BLaER1 treated with 17β-estradiol and CSF1 and Interleukin-3, amounts not matched to agents 10 nM and 100 nM (cell line): Measurements from ENCODE around the gene MAP2K5.

Experiments
- H3K27ac ChIP-seq, 11 experiments: shearing (Covaris generic); formaldehyde crosslinking; 2 replicates each; pipeline ENCODE4 v1.8.1; 2022
- H3K27me3 ChIP-seq, 11 experiments: shearing (Covaris generic); formaldehyde crosslinking; 2 replicates each; pipeline ENCODE4 v1.8.1; 2022
- H3K36me3 ChIP-seq, 11 experiments: shearing (Covaris generic); formaldehyde crosslinking; 2 replicates each; pipeline ENCODE4 v1.8.1; 2022
- H3K4me1 ChIP-seq, 10 experiments: shearing (Covaris generic); formaldehyde crosslinking; 2 replicates each; pipeline ENCODE4 v1.8.1; 2022
- H3K4me2 ChIP-seq, 11 experiments: shearing (Covaris generic); formaldehyde crosslinking; 2 replicates each; pipeline ENCODE4 v1.8.1; 2022
- H3K4me3 ChIP-seq, 10 experiments: shearing (Covaris generic); formaldehyde crosslinking; 2 replicates each; pipeline ENCODE4 v1.8.1; 2022
- H3K9ac ChIP-seq, 11 experiments: shearing (Covaris generic); formaldehyde crosslinking; 2 replicates each; pipeline ENCODE4 v1.8.1; 2022
- H3K9me3 ChIP-seq, 11 experiments: shearing (Covaris generic); formaldehyde crosslinking; replicated peaks in 1 of 11; 2 replicates each; pipeline ENCODE4 v1.8.1; 2022
- H4K20me1 ChIP-seq, 11 experiments: shearing (Covaris generic); formaldehyde crosslinking; 2 replicates each; pipeline ENCODE4 v1.8.1; 2022
- Cebpa-rat ChIP-seq, 11 experiments: shearing (Covaris generic); IDR thresholded peaks; 2 replicates each; pipeline ENCODE4 v1.8.1; 2022

Gene MAP2K5

GRCh38 chr15:67807836-67808235, 265.3 kb downstream of the MAP2K5 start:
- H3K9me3 ChIP-seq, result no peaks in the 10 kb centered on the region
- no peak overlapping the region for H3K27ac ChIP-seq
- H3K36me3 ChIP-seq, result peaks cover 0 to 12% (median 0%) of the 10 kb centered on the region in 11 experiments; a peak in 2 of 22 replicates
- peaks cover 0 to 29% (median 0%) of the 10 kb centered on the region in 11 experiments; a peak in 2 of 22 replicates for H4K20me1 ChIP-seq
- no peak overlapping the region for H3K4me2 ChIP-seq
- no peaks in the 10 kb centered on the region for H3K27me3 ChIP-seq
- H3K9ac ChIP-seq, result no peak overlapping the region
- H3K4me1 ChIP-seq, result peaks cover 26 to 71% (median 62%) of the 10 kb centered on the region in 10 experiments
- no peak overlapping the region for H3K4me3 ChIP-seq
- no peak for TF ChIP-seq Cebpa-rat (IDR thresholded peaks at IDR 0.05)

- Histone ChIP-seq H3K27ac (no peak overlapping the region), H3K27me3 (no peaks in the 10 kb centered on the region), H3K9ac (no peak overlapping the region), H4K20me1 (peaks cover 0 to 32% (median 0%) of the 10 kb centered on the region in 11 experiments; a peak in 2 of 22 replicates), H3K9me3 (no peaks in the 10 kb centered on the region), H3K4me1 (peaks cover 26 to 62% (median 53%) of the 10 kb centered on the region in 10 experiments), H3K4me2 (no peak overlapping the region), H3K4me3 (no peak overlapping the region), H3K36me3 (peaks cover 0 to 12% (median 0%) of the 10 kb centered on the region in 11 experiments; a peak in 2 of 22 replicates)
- no peak for TF ChIP-seq Cebpa-rat (IDR thresholded peaks at IDR 0.05)
Measured at GRCh38 chr15:67808821-67809220, 266.3 kb downstream of the MAP2K5 start.

GRCh38 chr15:67809441-67809840, 266.9 kb downstream of the MAP2K5 start:
- H4K20me1 ChIP-seq, result peaks cover 0 to 30% (median 0%) of the 10 kb centered on the region in 11 experiments; a peak in 2 of 22 replicates
- H3K27me3 ChIP-seq, result no peaks in the 10 kb centered on the region
- TF ChIP-seq Cebpa-rat (IDR thresholded peaks at IDR 0.05), result no peak
- no peak overlapping the region for H3K4me2 ChIP-seq
- no peak overlapping the region for H3K9ac ChIP-seq
- H3K4me1 ChIP-seq, result peaks cover 20 to 56% (median 46%) of the 10 kb centered on the region in 10 experiments
- no peaks in the 10 kb centered on the region for H3K9me3 ChIP-seq
- no peak overlapping the region for H3K4me3 ChIP-seq
- peaks cover 0 to 12% (median 0%) of the 10 kb centered on the region in 11 experiments; a peak in 2 of 22 replicates for H3K36me3 ChIP-seq
- H3K27ac ChIP-seq, result no peak overlapping the region

- no peak overlapping the region for H3K4me3 ChIP-seq
- peaks cover 0 to 28% (median 0%) of the 10 kb centered on the region in 11 experiments; a peak in 2 of 22 replicates for H4K20me1 ChIP-seq
- H3K27ac ChIP-seq, result no peak overlapping the region
- no peaks in the 10 kb centered on the region for H3K27me3 ChIP-seq
- TF ChIP-seq Cebpa-rat (IDR thresholded peaks at IDR 0.05), result no peak
- peaks cover 0 to 2% (median under 1%) of the 10 kb centered on the region in 11 experiments; a peak in 5 of 22 replicates for H3K9me3 ChIP-seq
- no peak overlapping the region for H3K9ac ChIP-seq
- H3K4me1 ChIP-seq, result peaks cover 16 to 52% (median 42%) of the 10 kb centered on the region in 10 experiments
- H3K36me3 ChIP-seq, result peaks cover 0 to 12% (median 0%) of the 10 kb centered on the region in 11 experiments; a peak in 2 of 22 replicates
- no peak overlapping the region for H3K4me2 ChIP-seq
Measured at GRCh38 chr15:67809866-67810265, 267.4 kb downstream of the MAP2K5 start.

GRCh38 chr15:67812241-67812644, 269.7 kb downstream of the MAP2K5 start:
- H3K27me3 ChIP-seq, result no peaks in the 10 kb centered on the region; a peak in 3 of 22 replicates
- H3K27ac ChIP-seq, result no peak overlapping the region
- H3K9ac ChIP-seq, result no peak overlapping the region
- peaks cover 0 to 28% (median 20%) of the 10 kb centered on the region in 10 experiments; a peak in 16 of 20 replicates for H3K4me1 ChIP-seq
- H4K20me1 ChIP-seq, result peaks cover 0 to 13% (median 0%) of the 10 kb centered on the region in 11 experiments; a peak in 1 of 22 replicates
- peaks cover 7 to 23% (median 14%) of the 10 kb centered on the region in 11 experiments; a peak in 20 of 22 replicates for H3K9me3 ChIP-seq
- peaks cover 0 to 12% (median 6%) of the 10 kb centered on the region in 11 experiments; a peak in 8 of 22 replicates for H3K36me3 ChIP-seq
- H3K4me2 ChIP-seq, result peak overlapping the region in 9 of 11 experiments; percentile 33 to 74 (median 59); a peak in 17 of 22 replicates
- TF ChIP-seq Cebpa-rat (IDR thresholded peaks at IDR 0.05), result no peak
- H3K4me3 ChIP-seq, result no peak overlapping the region

GRCh38 chr15:67813104-67813634, 270.7 kb downstream of the MAP2K5 start:
- H3K4me3 ChIP-seq, result no peak overlapping the region
- no peak overlapping the region for H3K9ac ChIP-seq
- TF ChIP-seq Cebpa-rat (IDR thresholded peaks at IDR 0.05), result no peak
- no peak overlapping the region for H3K27ac ChIP-seq
- peaks cover 1 to 9% (median 7%) of the 10 kb centered on the region in 11 experiments; a peak in 21 of 22 replicates for H3K27me3 ChIP-seq
- H3K4me1 ChIP-seq, result peaks cover 0 to 28% (median 20%) of the 10 kb centered on the region in 10 experiments; a peak in 16 of 20 replicates
- peaks cover 0 to 9% (median 6%) of the 10 kb centered on the region in 11 experiments; a peak in 7 of 22 replicates for H3K36me3 ChIP-seq
- H3K9me3 ChIP-seq, result peaks cover 7 to 25% (median 14%) of the 10 kb centered on the region in 11 experiments; a peak in 20 of 22 replicates
- H4K20me1 ChIP-seq, result peaks cover 0 to 16% (median 0%) of the 10 kb centered on the region in 11 experiments; a peak in 1 of 22 replicates
- H3K4me2 ChIP-seq, result no peak overlapping the region

GRCh38 chr15:67815036-67815592, 272.6 kb downstream of the MAP2K5 start:
- H3K27me3 ChIP-seq, result peaks cover 19 to 28% (median 26%) of the 10 kb centered on the region in 11 experiments
- H3K4me2 ChIP-seq, result no peak overlapping the region
- no peak overlapping the region for H3K27ac ChIP-seq
- no peak overlapping the region for H3K9ac ChIP-seq
- no peak overlapping the region for H3K4me3 ChIP-seq
- H3K36me3 ChIP-seq, result peaks cover 0 to 9% (median 4%) of the 10 kb centered on the region in 11 experiments; a peak in 6 of 22 replicates
- TF ChIP-seq Cebpa-rat (IDR thresholded peaks at IDR 0.05), result no peak
- peaks cover 0 to 29% (median 0%) of the 10 kb centered on the region in 11 experiments; a peak in 4 of 22 replicates for H4K20me1 ChIP-seq
- peaks cover 7 to 32% (median 18%) of the 10 kb centered on the region in 11 experiments; a peak in 21 of 22 replicates for H3K9me3 ChIP-seq
- H3K4me1 ChIP-seq, result peaks cover 0 to 28% (median 20%) of the 10 kb centered on the region in 10 experiments; a peak in 16 of 20 replicates

- Histone ChIP-seq H4K20me1 (peaks cover 0 to 43% (median 5%) of the 10 kb centered on the region in 11 experiments; a peak in 8 of 22 replicates), H3K9me3 (peaks cover 7 to 45% (median 26%) of the 10 kb centered on the region in 11 experiments), H3K4me3 (no peak overlapping the region), H3K27me3 (peaks cover 35 to 43% (median 41%) of the 10 kb centered on the region in 11 experiments), H3K27ac (no peak overlapping the region), H3K36me3 (peaks cover 0 to 9% (median 4%) of the 10 kb centered on the region in 11 experiments; a peak in 6 of 22 replicates), H3K9ac (no peak overlapping the region), H3K4me2 (no peak overlapping the region), H3K4me1 (peaks cover 0 to 16% (median 11%) of the 10 kb centered on the region in 10 experiments; a peak in 16 of 20 replicates)
- TF ChIP-seq Cebpa-rat (IDR thresholded peaks at IDR 0.05), result no peak
Measured at GRCh38 chr15:67816668-67817067, 274.2 kb downstream of the MAP2K5 start.

GRCh38 chr15:67818464-67818863, 276.0 kb downstream of the MAP2K5 start:
- Histone ChIP-seq H3K36me3 (peaks cover 0 to 9% (median 4%) of the 10 kb centered on the region in 11 experiments; a peak in 6 of 22 replicates), H3K4me3 (no peak overlapping the region), H3K27me3 (peaks cover 53 to 61% (median 59%) of the 10 kb centered on the region in 11 experiments), H3K4me2 (no peak overlapping the region), H3K4me1 (no peaks in the 10 kb centered on the region), H3K9ac (no peak overlapping the region), H3K27ac (no peak overlapping the region), H3K9me3 (peaks cover 24 to 63% (median 44%) of the 10 kb centered on the region in 11 experiments), H4K20me1 (peaks cover 0 to 50% (median 7%) of the 10 kb centered on the region in 11 experiments; a peak in 10 of 22 replicates)
- TF ChIP-seq Cebpa-rat (IDR thresholded peaks at IDR 0.05), result no peak
